AG10803 (cell line): ENCODE results near the gene RBM12.

ENCODE experiments used
- DNase-seq: peaks from one replicate; pipeline ENCODE4 v3.0.0; 2010; ENCODE audit warnings: low read depth
- H3K4me3 ChIP-seq: 2 replicates; pipeline ENCODE4 v1.5.1; 2011; ENCODE audit warnings: mild to moderate bottlenecking, low read length, control low read depth
- CTCF ChIP-seq: conservative IDR thresholded peaks from 2 replicates; pipeline ENCODE4 v1.5.1; 2011; ENCODE audit warnings: mild to moderate bottlenecking, low read length, control low read depth, inconsistent platforms

Gene RBM12

GRCh38 chr20:35618263-35619131 lies 46.2 kb downstream of the RBM12 start:
- H3K4me3 ChIP-seq = peak overlapping the region; percentile 71
- peak; percentile 19 for DNase-seq
- no peak for TF ChIP-seq CTCF

GRCh38 chr20:35617397-35618262 lies 47.1 kb downstream of the RBM12 start:
- DNase-seq = peak; percentile 46
- TF ChIP-seq CTCF = peak; percentile 44
- peak overlapping the region; percentile 71 for H3K4me3 ChIP-seq

DNA sequence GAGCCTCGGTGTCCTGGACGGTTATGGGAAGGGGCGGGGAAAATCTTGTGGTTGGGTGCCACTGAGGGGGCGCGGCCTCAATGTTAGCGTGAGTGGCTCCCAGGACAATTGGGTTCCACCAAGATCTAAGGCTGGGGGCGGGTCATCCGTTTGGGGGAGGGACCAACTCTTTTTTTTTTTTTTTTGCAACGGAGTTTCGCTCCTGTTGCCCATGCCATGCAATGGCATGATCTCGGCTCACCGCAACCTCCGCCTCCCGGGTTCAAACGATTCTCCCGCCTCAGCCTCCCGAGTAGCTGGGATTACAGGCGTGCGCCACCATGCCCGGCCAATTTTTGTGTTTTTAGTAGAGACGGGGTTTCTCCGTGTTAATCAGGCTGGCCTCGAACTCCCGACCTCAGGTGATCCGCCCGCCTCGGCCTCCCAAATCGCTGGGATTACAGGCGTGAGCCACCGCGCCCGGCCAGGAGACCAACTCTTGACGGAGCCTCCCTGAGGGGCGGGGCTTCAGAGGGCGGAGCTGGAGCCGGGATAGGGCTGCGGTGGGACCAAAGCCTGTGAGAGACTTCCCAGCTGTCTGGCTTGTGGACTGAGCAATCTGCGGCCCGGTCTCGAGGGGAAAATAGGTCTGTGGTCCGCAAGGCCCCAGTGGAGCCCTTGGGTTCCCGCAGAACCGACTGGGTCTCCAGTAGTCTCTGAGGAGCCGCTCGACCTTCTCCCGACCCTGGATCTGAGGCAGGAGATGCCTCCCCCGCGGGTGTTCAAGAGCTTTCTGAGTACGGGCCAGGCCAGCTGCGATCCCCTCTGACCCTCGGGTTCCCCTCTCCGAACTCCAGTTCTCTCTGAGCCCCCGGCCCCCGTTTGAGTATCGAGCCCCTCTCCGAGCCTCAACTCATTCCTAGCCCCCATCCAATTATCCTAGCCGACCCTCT lies 48.0 kb downstream of the RBM12 start:
- TF ChIP-seq CTCF = no peak
- H3K4me3 ChIP-seq = peak overlapping the region; percentile 71
- peak; percentile 99 for DNase-seq

DNA sequence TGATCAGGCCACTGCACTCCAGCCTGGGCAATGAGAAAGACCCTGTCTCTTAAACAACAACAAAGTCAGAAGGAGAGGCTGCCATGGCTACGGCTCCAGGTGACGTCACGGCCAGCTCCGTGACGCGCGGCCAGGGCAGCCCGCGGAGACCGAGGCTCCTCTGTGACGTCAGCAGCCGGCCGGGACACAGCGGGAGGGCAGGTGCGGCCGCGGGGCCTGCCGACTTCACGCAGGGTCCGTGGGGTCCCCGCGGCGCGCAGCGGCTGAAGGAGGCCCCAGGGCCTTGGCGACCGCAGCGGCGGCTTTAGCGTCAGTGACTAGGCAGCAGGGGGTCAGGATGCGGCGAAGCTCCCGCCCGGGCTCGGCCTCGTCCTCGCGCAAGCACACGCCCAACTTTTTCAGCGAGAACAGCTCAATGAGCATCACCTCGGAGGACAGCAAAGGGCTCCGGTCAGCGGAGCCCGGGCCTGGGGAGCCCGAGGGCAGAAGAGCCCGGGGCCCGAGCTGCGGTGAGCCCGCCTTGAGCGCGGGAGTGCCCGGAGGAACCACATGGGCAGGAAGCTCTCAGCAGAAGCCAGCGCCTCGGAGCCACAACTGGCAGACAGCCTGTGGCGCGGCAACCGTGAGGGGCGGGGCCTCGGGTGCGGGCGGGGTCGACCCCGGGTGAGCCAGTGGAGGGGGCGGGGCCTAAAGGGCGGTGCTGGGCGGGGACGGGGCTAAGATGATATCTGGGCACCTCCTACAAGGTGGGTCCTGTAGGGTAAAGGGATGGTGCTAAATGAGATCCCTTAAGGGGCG lies 48.8 kb downstream of the RBM12 start, which contains the start of gene SPAG4:
Gene SPAG4, plus strand, starts transcription at position 163 of the 798 bp plus-strand sequence. Its CDS starts 175 bp downstream, at position 338.
- H3K4me3 ChIP-seq = peak within 1 kb of the TSS; percentile 71
- DNase-seq = no peak
- TF ChIP-seq CTCF = no peak

DNA sequence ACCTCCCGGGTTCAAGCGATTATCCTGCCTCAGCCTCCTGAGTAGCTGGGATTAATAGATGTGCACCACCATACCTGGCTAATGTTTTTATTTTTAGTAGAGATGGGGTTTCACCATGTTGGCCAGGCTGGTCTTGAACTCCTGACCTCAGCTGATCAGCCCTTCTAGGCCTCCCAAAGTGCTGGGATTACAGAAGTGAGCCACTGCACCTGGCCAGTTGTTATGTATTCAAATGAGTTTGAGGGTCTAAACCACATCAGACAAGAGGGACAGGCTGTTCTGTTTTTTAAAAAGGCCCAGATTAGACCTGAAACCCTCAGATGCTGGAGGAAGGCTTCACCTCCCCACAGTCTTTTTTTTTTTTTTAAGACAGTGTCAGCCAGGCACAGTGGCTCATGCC lies 53.2 kb downstream of the RBM12 start:
- DNase-seq = no peak
- no peak for TF ChIP-seq CTCF
- H3K4me3 ChIP-seq = no peak overlapping the region
